Islet of Langerhans (tissue), 1 donor: ENCODE measurements around the gene DSCAM.
A peak's percentile ranks its signal among the peaks of the same experiment; 100 is the strongest.

Experiments
- FAIRE-seq: peaks from one replicate; lab custom pipeline; 2011; peaks lifted over from hg19 to GRCh38; lab: Jason Lieb, UNC

The DSCAM gene

DNA sequence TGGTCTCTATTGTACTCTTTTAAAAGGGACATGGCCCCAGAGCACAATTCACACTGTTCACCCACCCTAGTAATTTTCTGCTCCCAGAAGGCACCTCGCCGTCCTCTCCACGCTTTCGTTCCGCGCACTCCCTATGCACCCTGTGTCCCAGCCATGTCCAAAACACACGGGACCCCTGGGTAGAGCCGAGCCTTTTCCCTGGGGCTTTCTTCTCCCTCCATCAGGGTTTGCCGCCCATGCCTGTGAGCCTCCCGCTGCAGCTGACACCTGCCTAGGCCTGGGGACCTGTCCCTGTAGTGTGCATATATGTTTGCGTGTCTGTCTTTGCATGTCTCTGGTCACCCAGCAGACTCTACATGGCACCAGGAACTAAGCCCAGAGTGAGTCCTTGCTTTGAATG lies 677.0 kb downstream of the DSCAM start:
- FAIRE-seq = no peak

DNA sequence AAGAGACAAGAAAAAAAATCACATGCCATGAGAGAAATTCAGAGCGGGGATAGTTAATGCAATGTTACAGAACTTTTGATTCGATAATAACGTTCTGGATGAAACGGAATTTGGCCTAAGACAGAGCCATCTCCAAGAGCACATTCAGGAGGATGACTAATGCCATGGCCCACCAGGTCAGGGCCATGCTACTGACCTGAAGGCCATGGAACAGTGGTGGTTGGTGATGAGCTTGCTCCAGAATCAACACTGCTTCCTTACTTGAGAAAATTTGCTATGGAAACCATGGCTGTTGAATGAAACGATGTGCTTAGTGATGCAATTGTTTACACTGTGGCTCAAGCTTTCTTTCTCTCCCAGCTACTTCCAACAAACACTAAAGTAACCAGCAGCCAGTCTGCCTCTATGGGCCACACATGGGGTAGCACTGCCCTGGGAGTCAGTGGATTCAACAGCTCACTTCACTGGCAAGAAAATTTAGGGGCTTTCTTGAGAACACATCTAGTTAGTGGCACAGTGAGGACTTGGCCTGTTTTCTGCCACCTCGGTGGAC lies 680.6 kb downstream of the DSCAM start:
- no peak for FAIRE-seq

DNA sequence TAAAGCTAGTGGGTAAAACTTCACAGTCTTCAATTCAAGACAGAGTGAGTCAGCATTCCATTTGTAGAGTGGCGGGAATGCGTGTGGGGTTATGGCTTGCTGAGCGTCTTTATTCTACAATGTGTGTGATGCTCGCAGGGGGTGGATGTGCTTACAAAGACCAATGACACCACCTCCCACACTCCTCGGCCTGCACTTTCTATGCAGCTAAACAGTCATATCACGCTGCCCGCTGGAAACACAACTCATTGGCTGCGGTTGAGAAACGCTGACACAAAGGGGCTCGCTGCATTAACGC lies 681.2 kb downstream of the DSCAM start:
- FAIRE-seq = no peak

DNA sequence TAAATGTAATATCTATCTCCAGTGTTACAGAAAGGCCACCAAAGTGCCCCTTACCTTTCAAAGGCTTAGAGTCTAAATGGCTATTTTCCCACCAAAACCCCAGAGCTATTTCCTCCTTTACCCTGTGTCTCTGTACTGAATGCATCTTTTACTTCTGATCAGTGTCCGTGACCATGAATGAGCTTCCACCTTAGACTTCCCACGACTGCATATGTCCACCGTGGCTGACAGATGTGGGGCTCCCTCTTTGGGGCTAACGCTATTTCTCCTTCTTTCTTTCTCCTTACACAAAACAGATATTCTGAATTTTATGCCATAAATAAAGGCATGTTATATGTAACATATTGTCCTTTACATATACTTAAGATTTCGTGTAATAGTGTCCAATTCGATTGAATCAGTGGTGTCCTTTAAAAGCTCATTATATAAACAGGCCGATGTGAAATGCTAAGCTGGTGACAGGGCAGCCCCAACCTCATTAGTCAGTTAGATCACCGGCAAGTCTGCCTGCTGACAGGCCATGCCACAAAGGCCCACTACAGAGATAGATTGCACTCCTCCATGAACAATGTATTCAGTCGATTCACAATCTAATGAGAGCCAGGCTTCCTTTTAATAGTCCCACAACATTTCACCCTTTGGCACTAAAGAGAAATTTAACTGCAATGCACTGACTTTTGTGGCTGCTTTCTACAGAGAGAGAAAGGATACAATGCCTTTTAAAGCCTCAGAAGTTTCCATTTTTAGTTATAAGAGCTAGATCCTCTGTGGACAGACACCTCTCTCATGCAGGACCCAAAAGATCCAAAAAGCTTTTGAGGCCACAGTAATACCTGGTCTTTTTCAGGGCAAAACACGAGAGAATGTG lies 681.8 kb downstream of the DSCAM start:
- no peak for FAIRE-seq

DNA sequence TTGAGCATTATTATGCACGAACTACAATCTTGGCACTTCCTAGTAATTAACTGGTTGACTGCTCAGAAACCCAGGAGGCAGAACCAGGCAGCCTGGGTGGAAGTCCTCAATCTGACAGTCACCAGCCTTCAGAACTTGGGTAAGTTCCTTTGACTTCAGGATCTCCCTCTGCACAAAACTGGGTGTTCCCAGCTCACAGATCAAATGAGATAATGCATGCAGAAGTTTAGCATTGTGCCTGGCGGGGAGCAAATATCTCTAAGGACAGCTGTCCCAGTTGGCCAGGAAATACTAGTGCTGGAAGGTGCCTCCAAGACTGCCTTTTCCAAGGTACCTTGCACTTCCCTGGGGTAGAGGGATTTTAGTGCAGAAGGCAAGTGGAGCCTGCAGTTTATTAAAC lies 684.9 kb downstream of the DSCAM start:
- no peak for FAIRE-seq

DNA sequence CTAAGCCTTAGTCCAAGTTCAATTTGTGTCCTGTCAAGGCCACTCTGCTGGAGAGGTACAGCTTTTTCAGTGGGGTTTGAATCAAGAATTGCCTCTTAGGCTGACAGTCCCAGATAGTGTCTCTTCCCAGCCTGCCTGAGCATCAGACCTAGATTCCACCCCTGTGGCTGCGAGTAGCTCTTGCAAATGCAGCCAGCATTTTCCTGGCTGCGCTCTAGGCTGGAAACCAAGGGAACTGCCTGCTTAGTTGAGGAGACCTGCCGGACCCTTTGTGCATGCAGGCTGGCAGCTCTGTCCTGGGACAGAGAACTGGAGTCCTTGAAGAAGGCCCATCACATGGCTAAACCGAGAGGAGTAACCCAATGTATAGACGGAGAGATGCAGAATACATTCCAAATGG lies 686.0 kb downstream of the DSCAM start:
- FAIRE-seq = no peak

DNA sequence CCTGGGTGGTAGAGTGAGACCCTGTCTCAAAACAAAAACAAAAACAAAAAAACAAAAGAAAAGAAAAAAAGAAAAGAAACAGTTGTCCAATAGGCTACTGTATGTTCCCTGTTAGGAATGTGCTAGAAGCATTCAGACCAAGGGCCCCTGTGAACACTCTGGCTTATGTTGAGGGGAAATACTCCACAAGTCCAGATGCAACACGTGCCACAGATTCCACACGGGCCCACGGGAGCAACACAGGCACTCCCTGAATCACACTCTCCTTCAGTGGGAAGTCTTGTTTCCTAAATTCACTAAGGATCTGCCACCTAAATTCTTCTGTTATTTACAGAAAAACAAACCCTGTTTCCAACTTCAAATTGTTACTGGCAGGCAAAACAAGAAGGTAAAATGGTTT lies 688.6 kb downstream of the DSCAM start:
- no peak for FAIRE-seq

DNA sequence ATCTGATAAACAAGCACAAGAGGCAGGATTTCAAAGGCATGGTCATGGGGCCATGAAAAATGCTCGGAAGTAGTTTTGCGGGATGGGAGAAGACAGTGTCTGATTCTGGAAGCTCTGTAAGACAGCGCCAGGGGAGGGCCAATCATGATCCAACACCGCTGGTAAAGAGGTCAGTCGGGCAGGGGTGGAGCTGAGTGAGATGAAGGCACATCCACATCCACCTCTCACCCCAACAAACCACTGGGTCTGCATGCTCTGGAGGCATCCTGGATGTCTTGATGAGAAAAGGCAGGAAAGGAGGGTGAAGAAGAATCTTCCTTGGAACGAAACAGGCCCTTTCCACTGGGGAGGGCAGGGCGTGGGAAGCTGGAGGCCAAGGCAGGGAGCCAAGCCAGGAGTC lies 691.4 kb downstream of the DSCAM start:
- FAIRE-seq = no peak

DNA sequence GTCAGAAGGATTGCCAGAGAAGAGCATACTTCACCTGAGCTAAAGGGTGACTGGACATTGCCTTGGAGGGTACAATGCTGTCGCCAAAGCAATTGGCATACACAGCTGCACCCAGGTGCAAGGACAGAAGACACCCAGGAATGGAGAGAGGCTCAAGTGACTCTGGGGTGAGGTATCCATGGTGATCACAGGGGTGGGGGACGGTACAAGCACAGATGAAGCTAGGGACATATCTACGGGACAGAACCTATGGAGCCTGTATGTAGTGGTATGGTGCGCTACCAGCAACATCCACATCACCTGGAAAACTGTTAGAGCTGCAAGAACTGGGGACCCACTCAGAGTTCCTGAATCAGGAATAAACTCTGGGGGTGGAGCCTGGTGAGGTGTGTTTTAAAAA lies 693.6 kb downstream of the DSCAM start:
- no peak for FAIRE-seq

DNA sequence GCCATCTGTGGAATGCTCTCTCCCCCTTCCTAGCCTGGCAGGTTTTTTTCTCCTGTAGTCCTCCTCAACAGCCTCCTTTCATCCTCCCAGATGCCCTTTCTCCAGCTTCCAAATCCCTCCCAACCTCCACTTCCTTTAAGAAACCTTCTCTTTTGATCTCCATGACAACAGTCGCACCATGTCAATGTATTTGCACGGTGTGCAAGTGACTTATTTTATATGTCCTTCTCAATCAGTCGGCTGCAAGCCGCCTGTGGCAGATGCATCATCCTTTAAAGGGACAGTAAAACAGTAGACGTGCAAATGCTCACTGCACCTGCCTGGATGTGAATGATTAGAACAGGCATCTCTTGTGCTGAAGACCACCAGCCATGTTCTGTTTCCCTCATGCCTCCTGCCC lies 694.5 kb downstream of the DSCAM start:
- no peak for FAIRE-seq

DNA sequence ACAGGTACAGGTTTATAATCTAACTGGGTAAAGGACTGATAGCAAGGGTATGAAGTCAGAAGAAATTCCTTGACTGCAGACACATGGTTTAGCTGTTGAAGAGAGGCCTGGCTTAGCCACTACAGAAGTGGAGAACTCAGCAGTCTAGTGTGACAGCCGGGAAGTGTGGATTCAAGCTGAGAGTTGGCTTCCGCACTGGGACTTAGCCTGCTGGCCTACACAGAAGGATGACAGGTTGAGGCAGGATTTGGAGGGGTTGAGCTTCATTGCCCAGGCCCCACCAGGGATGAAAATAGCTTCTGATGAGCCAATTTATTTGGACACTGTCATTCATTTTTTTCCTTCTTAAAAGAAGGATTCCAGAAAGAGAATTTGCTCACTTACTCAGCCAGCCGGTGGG lies 695.3 kb downstream of the DSCAM start:
- no peak for FAIRE-seq

DNA sequence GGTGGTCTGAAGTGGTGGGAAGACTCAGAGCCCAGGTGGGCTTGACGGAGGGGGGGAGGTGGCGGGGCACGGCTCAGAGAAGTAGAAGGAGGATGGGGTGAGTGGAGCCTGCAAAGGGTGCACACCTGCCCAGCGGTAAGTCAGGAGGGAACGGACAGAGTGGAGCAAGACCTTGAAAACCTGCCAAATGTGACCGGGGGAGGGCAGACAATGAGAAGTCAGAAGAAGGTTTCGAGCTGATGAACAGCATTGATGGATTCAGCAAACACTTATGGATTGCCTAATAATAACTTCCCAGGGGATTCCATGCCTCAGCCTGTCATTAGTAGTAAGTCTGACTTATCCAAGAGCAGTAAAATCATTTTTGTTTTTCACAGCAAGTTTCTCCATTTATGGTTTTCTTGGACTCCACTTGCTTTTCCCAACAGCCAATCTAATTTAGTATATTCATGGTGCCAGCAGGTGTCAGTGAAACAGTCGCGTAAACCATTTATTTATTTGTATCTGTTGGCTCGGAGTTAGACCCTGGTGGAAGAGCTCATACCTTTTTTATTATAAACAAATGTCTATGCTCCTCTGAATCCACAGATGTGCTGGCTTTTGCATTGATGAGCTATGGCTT lies 700.6 kb downstream of the DSCAM start:
- peak; percentile 51 for FAIRE-seq

DNA sequence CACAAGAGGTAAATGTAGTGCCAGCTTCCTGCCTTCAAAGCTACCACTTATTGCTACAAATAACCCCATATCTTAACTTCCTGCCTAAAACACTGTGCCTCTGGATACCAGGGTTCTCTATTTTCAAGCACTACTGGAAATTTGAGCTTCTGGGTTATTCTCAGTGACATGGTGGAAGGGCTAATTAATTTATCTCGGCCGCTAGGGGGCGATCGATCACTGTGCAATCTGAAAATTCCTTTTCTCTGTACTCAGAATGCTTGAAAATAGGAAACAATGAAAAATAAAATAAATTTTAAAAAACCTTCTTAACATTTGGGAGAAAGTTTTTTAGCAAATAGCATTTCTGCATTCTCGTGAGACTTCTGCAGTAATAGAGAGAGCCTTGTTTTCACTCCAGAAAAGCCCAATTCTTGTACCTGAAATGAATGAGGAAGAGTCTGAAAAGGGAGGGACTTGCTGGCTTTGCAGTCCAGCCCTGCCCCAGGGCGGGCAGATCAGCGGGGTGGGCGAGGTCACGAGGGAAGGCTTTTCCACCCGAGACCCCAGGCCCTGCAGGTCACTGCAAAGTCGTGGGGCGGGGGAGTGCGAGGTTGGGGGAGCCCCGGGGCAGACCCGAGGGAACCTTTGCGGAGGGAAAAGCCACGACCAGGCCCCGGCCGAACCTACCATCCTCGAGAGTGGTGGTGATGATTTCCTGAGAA lies 703.0 kb downstream of the DSCAM start:
- peak; percentile 94 for FAIRE-seq

DNA sequence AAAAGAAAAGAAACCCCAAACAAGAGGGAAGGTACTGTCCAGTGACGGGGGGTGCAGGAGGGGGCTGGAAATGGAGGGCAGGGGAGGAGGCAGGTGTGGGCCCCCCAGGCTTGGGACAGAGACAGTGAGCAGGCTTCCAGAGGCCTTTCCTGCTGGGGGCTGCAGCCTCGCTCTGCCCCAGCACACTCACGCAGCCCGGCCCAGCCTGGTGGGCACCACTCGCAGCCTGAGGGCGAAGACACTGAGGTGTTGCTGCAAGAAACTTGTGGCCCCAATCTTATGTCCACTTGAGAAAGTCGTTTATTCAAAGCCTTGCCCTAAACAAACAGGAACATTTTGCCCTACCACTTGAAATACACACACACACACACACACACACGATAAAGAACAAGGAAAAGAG lies 705.3 kb downstream of the DSCAM start:
- no peak for FAIRE-seq

DNA sequence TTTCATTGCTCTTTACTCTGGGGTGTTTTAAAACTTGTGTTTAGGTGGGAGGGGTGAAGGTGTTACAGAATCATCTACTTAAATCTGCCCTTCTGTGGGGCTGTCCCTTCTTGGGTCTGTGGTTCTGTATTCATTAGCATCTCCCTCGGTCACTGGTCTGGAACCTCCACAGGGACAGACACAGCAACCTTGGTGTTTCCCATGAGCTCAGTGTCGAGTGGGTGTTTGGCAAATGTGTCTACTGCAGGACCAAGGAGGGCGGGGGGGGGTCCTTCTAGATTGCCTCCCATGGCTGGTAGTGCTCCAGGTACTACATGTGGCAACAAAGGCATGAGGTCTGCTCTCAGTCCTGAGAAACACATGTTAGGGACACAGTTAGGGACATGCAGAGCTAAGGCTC lies 706.3 kb downstream of the DSCAM start:
- no peak for FAIRE-seq

DNA sequence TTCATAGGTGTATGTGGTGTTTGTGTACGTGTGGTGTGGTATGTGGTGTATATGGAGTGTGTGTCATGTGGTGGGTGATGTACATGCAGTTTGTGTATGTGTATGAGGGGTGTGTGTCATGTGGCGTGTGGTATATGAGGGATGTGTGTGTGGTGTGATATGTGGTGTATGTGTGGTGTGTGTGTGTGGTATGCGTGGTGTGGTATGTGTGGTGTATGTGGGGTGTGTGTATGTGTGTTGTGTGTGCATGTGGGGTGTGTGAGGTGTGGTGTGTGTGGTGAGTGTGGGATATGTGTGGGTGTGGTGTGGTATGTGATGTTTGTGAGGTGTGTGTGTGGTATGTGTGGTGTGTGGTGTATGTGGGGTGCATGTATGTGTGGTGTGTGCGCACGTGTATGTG lies 707.3 kb downstream of the DSCAM start:
- FAIRE-seq = no peak

DNA sequence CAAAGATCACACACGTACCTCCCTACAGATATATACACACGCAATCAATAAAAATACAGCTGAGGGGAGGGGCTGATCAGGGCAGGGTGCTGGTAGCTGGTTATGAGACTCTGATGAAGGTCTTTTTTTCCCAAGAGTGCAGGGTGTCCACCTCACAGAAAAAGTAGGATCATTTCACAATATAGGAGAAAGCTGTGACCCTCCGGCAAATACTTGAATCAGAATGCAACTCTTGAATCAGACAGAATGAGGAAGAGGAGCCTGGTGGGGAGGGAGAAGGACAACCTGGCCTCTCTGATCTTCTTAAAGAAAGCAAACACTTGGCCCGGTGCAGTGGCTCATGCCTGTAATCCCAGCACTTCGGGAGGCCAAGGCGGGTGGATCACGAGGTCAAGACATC lies 710.4 kb downstream of the DSCAM start:
- no peak for FAIRE-seq

DNA sequence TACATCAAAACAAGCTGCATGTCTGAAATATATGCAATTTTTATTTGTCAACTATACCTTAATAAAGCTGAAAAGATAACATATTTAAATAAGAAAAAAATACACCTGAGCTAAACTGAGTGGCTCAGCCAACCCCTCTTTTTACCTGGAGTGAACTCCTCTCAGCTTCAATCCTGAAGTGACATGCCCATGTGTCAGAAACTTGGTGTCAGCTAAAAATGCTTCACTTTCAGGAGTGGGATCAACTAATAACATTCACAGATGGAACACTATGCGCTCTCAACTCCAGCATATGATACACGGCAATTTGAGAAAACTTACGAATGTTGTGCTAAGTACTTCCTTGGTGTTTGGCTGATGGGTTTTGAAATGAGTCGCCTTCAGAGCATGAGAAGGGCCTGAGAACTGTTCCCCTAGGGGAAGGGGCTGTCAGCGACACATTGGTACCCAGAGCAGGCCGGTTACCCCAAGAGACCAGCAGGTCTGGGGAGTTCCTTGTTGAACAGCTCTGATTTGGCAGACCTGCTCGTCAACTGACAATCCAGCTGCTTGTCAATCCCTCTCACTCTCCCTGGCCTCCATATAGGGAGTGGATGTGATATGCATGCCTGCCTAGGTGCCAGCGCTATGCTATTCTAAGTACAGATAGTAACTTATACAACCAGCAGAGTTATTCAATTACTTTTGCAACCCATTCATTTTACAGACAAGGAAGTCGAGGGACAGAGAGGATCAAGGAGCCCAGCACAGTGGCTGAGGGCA lies 712.0 kb downstream of the DSCAM start:
- FAIRE-seq = no peak

DNA sequence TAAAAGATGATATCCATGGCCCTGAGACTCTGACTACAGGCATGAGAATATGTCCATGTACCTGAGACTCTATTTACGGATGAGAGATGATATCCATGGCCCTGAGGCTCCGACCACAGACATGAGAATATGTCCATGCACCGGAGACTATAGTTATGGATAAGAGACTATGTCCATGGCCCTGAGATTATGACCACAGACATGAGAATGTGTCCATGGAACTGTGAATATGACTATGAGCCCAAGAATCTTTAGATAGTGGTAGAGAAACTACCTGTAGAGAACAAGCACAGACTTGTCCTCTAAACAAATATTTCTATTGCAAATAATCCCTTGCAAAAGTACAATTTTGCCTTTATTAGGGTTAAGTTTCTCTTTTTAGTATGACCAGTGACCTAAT lies 716.5 kb downstream of the DSCAM start:
- FAIRE-seq = no peak

DNA sequence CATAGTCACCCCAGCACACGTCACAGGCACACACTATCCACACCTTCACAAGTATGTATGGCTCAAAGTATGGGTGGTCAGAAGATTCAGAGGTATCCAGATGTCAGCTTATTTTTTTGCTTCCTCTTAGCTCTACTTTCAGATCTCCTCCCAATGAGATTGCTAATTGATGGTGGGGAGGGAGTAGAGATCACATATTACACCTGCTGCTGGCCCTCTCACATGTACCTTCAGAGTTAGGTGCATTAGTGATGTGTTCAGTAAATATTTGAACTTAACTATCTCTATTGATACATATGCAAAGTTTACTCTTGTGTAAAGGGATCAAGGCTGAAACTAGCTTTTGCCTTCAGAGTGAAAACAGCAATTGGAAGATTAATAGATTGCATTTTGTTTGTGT lies 717.1 kb downstream of the DSCAM start:
- peak; percentile 41 for FAIRE-seq

DNA sequence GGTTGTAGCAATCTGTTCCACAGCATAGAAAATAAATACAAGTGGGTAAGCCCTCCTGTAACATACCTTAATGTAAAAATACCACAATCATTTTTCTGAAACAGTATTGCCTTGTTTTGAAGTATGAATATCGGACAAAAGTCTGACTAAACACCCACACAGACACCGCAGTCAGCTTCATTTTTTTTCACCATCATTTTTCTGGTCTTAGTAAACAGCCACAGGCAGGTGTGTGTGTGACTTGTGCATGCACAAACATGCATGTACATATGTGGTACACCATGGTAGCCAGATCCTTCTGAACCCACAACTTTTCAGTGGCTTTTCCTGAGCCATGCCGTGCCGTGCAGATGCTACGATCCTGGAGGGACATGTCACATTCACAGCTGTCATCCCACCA lies 718.1 kb downstream of the DSCAM start:
- FAIRE-seq = no peak

DNA sequence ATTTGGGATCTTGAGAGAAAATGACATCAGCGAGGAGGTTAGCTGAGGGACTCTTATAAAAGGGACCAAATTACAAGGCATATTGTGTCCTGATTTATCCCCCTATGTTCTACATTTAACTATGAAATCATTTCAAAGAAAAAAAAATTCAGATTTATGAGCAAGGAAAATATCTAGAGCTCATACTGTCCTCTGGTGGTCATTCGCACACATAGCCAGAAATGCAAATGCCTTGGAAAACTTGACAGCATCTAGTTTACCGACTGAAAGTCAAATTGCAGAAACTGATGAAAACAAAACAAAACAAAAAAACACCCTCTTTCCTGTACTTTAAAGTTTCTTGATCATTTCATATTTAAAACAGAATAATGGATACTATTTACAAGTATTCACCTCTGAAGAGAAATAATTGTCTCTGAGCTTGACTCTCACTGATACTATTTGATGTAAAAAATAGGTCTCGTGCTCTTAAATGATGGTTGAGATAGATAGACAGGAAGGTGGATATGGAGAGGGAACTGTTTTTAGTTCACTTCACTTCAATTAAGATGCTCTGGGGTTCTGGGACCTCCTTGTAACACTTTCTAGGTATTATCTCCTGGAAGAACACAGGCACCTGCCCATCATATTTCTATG lies 725.9 kb downstream of the DSCAM start:
- FAIRE-seq = peak; percentile 100
